GM18520 (cell line): ENCODE data around the gene FEV.
"Not testable (repeated sequence)": the region's sequence is repeated elsewhere in the genome, so short reads cannot be mapped to it uniquely, and the experiment has no call there.

Experiments
- ATAC-seq: cut with Tn5 transposase; IDR thresholded peaks from one replicate; pipeline ENCODE4 v1.9.1; 2021; ENCODE audit not compliant: unreplicated experiment

Gene FEV

DNA sequence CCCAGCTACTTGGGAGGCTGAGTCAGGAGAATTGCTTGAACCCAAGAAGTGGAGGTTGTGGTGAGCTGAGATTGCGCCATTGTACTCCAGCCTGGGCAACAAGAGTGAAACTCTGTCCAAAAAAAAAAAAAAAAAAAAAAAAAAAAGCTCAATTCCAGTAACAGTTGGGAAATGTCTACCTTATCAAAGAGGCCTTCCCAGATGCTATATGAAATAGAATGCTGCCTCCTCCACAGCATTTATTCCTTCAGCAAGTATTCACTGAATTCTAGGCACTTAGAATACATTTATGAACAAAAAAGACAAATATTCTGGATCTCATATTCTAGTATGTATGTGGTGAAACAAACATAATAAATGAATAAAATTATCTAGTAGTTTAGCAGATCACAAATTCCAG, 38.4 kb downstream of the FEV start:
- no peak for ATAC-seq

DNA sequence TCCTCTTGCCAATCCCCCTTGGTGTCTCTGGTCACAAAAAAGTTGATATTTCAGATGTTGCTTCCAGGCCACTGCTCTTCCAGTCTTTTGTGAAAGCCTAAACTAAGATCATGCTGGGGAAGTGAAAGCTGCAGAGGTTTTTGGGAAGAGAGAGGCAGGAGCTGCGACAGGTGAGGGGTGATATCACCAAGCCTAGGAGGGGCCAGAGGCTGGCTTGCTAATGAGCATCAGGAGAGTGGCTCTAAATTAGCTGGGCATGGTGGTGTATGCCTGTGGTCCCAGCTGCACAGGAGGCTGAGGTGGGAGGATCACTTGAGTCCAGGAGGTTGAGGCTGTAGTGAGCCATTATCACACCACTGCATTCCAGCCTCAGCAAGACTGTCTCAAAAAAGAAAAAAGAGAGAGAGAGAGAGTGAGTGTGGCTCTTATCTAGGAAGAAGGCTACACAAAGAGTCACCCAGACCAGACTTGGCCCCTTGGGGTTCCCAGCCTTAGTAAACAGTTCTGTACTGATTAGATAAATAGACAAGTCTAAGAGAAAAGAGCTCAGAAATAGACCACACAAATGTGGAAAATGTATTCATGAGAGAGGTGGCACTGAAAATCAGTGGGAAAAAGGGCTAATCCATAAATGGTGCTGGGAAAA, 40.1 kb downstream of the FEV start:
- no peak for ATAC-seq

DNA sequence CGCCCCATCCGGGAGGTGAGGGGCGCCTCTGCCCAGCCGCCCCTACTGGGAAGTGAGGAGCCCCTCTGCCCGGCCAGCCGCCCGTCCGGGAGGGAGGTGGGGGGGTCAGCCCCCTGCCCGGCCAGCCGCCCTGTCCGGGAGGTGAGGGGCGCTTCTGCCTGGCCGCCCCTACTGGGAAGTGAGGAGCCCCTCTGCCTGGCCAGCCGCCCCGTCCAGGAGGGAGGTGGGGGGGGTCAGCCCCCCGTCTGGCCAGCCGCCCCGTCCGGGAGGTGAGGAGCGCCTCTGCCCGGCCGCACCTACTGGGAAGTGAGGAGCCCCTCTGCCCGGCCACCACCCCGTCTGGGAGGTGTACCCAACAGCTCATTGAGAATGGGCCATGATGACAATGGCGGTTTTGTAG, 53.2 kb downstream of the FEV start:
- ATAC-seq: not testable (repeated sequence)
